OCI-LY1 (cell line): ENCODE results near the gene TBC1D9B.

Source experiments
- EZH2 ChIP-seq: fragments of 200-600 bp; sonication (generic), shearing (Covaris generic); IDR thresholded peaks from 2 replicates; pipeline ENCODE4 v1.8.0; 2017; ENCODE audit warnings: borderline replicate concordance, mixed run types, mild to moderate bottlenecking, antibody characterized with exemption, low read length, moderate library complexity, mixed read lengths
- TF ChIP-seq, protein P1 (sequence below): fragments of 200-600 bp; sonication (generic), shearing (Covaris generic); IDR thresholded peaks from 2 replicates; pipeline ENCODE4 v1.5.1; 2017; ENCODE audit warnings: mild to moderate bottlenecking, antibody characterized with exemption, low read length, moderate library complexity, mixed read lengths

DNA sequence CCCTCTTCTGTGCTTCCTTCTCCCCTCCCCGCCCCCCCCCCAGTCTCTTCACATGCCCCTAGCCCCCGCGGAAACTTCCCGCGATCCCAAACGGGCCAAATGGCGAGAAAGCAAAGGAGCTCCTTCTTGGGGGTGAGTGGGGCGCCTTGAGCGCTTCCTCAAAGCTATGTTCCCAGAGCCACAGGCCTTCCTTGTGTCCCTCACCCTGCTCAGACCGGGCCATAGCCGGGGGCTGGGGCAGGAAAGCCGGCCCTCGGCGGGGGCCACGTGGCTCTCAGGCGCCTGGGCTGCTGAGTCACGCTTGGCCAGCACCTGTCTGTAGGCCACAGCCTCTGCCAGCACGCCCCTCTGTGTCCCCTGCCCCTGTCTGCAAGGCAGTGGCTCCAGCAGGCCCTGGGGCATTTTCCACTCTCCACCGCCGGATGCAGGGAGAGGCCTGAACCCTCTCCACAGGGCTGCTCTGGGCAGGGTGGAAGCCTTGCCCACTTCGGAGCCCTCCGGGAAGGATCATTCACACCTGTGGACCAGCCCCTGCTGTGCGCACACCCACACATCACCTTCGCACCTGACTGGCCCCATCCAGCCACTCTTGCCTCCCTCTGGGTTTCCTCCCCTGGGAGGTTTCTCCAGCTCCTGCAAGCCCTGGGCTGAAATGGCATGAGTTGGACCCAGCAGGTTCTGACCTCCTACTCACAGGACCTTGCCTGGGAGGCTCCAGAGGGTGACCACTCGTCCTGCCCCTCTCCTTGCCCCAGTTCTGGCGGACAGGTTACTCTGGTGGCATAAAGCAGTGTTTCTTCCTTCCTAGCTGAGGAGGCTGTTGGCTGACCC is 88.2 kb downstream of the TBC1D9B start:
- TF ChIP-seq, protein P1, sequence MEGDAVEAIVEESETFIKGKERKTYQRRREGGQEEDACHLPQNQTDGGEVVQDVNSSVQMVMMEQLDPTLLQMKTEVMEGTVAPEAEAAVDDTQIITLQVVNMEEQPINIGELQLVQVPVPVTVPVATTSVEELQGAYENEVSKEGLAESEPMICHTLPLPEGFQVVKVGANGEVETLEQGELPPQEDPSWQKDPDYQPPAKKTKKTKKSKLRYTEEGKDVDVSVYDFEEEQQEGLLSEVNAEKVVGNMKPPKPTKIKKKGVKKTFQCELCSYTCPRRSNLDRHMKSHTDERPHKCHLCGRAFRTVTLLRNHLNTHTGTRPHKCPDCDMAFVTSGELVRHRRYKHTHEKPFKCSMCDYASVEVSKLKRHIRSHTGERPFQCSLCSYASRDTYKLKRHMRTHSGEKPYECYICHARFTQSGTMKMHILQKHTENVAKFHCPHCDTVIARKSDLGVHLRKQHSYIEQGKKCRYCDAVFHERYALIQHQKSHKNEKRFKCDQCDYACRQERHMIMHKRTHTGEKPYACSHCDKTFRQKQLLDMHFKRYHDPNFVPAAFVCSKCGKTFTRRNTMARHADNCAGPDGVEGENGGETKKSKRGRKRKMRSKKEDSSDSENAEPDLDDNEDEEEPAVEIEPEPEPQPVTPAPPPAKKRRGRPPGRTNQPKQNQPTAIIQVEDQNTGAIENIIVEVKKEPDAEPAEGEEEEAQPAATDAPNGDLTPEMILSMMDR = no peak
- TF ChIP-seq EZH2 = no peak
